ENCODE measurements around the gene SLC49A3.
"Not testable (repeated sequence)": the region's sequence is repeated elsewhere in the genome, so short reads cannot be mapped to it uniquely, and the experiment has no call there.

The SLC49A3 gene

GRCh38 chr4:674172-675035 is 14.5 kb downstream of the SLC49A3 start, which contains the start of the genes ATP5ME and MYL5:
Gene ATP5ME, minus strand, starts transcription at chr4:674276. Its CDS starts 29 bp downstream, at chr4:674247.
Gene MYL5, plus strand, starts transcription at chr4:674542. Its CDS starts 3,485 bp downstream, at chr4:678027.
- Mint-ChIP-seq H3K36me3 (ENCODE audit: low read depth) (peaks cover 27% of the 10 kb centered on the region), H3K4me3 (peak within 1 kb of the TSS; percentile 91), H3K27ac (peak within 1 kb of the TSS; percentile 85), H3K9me3 (no peaks in the 10 kb centered on the region), H3K4me1 (ENCODE audit: low read depth) (peaks cover 18% of the 10 kb centered on the region), H3K27me3 (no peaks in the 10 kb centered on the region)

GRCh38 chr4:673349-674091 is 15.4 kb downstream of the SLC49A3 start:
- peak overlapping the region; percentile 85 for H3K27ac Mint-ChIP-seq
- no peaks in the 10 kb centered on the region for H3K27me3 Mint-ChIP-seq
- peak overlapping the region; percentile 91 for H3K4me3 Mint-ChIP-seq
- H3K4me1 Mint-ChIP-seq (ENCODE audit: low read depth) = peaks cover 18% of the 10 kb centered on the region
- peaks cover 27% of the 10 kb centered on the region for H3K36me3 Mint-ChIP-seq (ENCODE audit: low read depth)
- H3K9me3 Mint-ChIP-seq = no peaks in the 10 kb centered on the region

- Mint-ChIP-seq H3K4me3 (no peak overlapping the region), H3K4me1 (ENCODE audit: low read depth) (peaks cover 18% of the 10 kb centered on the region), H3K27me3 (no peaks in the 10 kb centered on the region), H3K27ac (no peak overlapping the region), H3K9me3 (no peaks in the 10 kb centered on the region), H3K36me3 (ENCODE audit: low read depth) (peaks cover 27% of the 10 kb centered on the region)
These were observed 17.2 kb downstream of the SLC49A3 start for GRCh38 chr4:671769-672168.

- H3K9me3 Mint-ChIP-seq, H3K4me3 Mint-ChIP-seq, H3K27ac Mint-ChIP-seq, H3K27me3 Mint-ChIP-seq: not testable (repeated sequence)
- H3K36me3 Mint-ChIP-seq (ENCODE audit: low read depth) = peaks cover 27% of the 10 kb centered on the region
- peaks cover 12% of the 10 kb centered on the region for H3K4me1 Mint-ChIP-seq (ENCODE audit: low read depth)
These were observed 19.0 kb downstream of the SLC49A3 start for GRCh38 chr4:669806-670559.

GRCh38 chr4:668219-668618 is 20.7 kb downstream of the SLC49A3 start:
- not testable (repeated sequence) for H3K4me3 Mint-ChIP-seq, H3K27me3 Mint-ChIP-seq, H3K9me3 Mint-ChIP-seq, H3K27ac Mint-ChIP-seq
- peaks cover 24% of the 10 kb centered on the region for H3K36me3 Mint-ChIP-seq (ENCODE audit: low read depth)
- H3K4me1 Mint-ChIP-seq (ENCODE audit: low read depth) = peaks cover 17% of the 10 kb centered on the region

GRCh38 chr4:667545-667925 is 21.4 kb downstream of the SLC49A3 start:
- Mint-ChIP-seq H3K4me1 (ENCODE audit: low read depth) (peaks cover 12% of the 10 kb centered on the region), H3K27me3 (no peaks in the 10 kb centered on the region), H3K27ac (no peak overlapping the region), H3K36me3 (ENCODE audit: low read depth) (peaks cover 20% of the 10 kb centered on the region), H3K9me3 (no peaks in the 10 kb centered on the region), H3K4me3 (no peak overlapping the region)

- H3K27ac Mint-ChIP-seq = no peak overlapping the region
- no peaks in the 10 kb centered on the region for H3K27me3 Mint-ChIP-seq
- H3K4me1 Mint-ChIP-seq (ENCODE audit: low read depth) = peaks cover 12% of the 10 kb centered on the region
- H3K36me3 Mint-ChIP-seq (ENCODE audit: low read depth) = peaks cover 16% of the 10 kb centered on the region
- H3K4me3 Mint-ChIP-seq = no peak overlapping the region
- no peaks in the 10 kb centered on the region for H3K9me3 Mint-ChIP-seq
These were observed 22.0 kb downstream of the SLC49A3 start for GRCh38 chr4:666822-667544.

GRCh38 chr4:666436-666810 is 22.5 kb downstream of the SLC49A3 start:
- no peaks in the 10 kb centered on the region for H3K9me3 Mint-ChIP-seq

GRCh38 chr4:665751-666435 is 23.1 kb downstream of the SLC49A3 start:
- Mint-ChIP-seq H3K27me3 (no peaks in the 10 kb centered on the region), H3K36me3 (ENCODE audit: low read depth) (peaks cover 6% of the 10 kb centered on the region), H3K9me3 (no peaks in the 10 kb centered on the region), H3K4me3 (no peak overlapping the region), H3K27ac (peak overlapping the region; percentile 31), H3K4me1 (ENCODE audit: low read depth) (peaks cover 12% of the 10 kb centered on the region)

More at GRCh38 chr4:666436-666810, 22.5 kb downstream of the SLC49A3 start:
- Mint-ChIP-seq H3K27ac (no peak overlapping the region), H3K4me1 (ENCODE audit: low read depth) (peaks cover 12% of the 10 kb centered on the region), H3K4me3 (no peak overlapping the region), H3K27me3 (no peaks in the 10 kb centered on the region), H3K36me3 (ENCODE audit: low read depth) (peaks cover 10% of the 10 kb centered on the region)

GRCh38 chr4:665381-665750 is 23.6 kb downstream of the SLC49A3 start:
- H3K4me3 Mint-ChIP-seq = no peak overlapping the region
- H3K27ac Mint-ChIP-seq = peak overlapping the region; percentile 31

GRCh38 chr4:664713-665231 is 24.2 kb downstream of the SLC49A3 start:
- Mint-ChIP-seq H3K4me1 (ENCODE audit: low read depth) (peaks cover 12% of the 10 kb centered on the region), H3K27ac (peak overlapping the region; percentile 76), H3K36me3 (ENCODE audit: low read depth) (no peaks in the 10 kb centered on the region), H3K27me3 (no peaks in the 10 kb centered on the region), H3K4me3 (peak overlapping the region; percentile 81), H3K9me3 (no peaks in the 10 kb centered on the region)

More at GRCh38 chr4:665381-665750, 23.6 kb downstream of the SLC49A3 start:
- H3K9me3 Mint-ChIP-seq = no peaks in the 10 kb centered on the region
- peaks cover 12% of the 10 kb centered on the region for H3K4me1 Mint-ChIP-seq (ENCODE audit: low read depth)
- no peaks in the 10 kb centered on the region for H3K27me3 Mint-ChIP-seq
- H3K36me3 Mint-ChIP-seq (ENCODE audit: low read depth) = peaks cover under 1% of the 10 kb centered on the region

- Mint-ChIP-seq H3K27ac (peak overlapping the region; percentile 76), H3K36me3 (ENCODE audit: low read depth) (no peaks in the 10 kb centered on the region), H3K9me3 (no peaks in the 10 kb centered on the region), H3K4me1 (ENCODE audit: low read depth) (peaks cover 12% of the 10 kb centered on the region), H3K4me3 (peak overlapping the region; percentile 82), H3K27me3 (no peaks in the 10 kb centered on the region)
These were observed 25.2 kb downstream of the SLC49A3 start for GRCh38 chr4:663438-664428.

- H3K9me3 Mint-ChIP-seq = no peaks in the 10 kb centered on the region
- peak overlapping the region; percentile 76 for H3K27ac Mint-ChIP-seq
- H3K4me1 Mint-ChIP-seq (ENCODE audit: low read depth) = peaks cover 12% of the 10 kb centered on the region
- H3K36me3 Mint-ChIP-seq (ENCODE audit: low read depth) = no peaks in the 10 kb centered on the region
- no peaks in the 10 kb centered on the region for H3K27me3 Mint-ChIP-seq
- peak overlapping the region; percentile 82 for H3K4me3 Mint-ChIP-seq
These were observed 25.9 kb downstream of the SLC49A3 start for GRCh38 chr4:663046-663437.
